CD14-positive monocyte (primary cell): Measurements from ENCODE around the gene LARP1. TPM values are rescaled to one million over a fixed set of nuclear protein-coding genes. Genes with fewer than 3 reads are reported as not detected.

Experiments used
- DNase-seq, 3 donors: peaks; one replicate each; pipeline ENCODE4 v3.0.0-alpha.2; 2011 to 2022
- H2AFZ ChIP-seq: 2 replicates; pipeline ENCODE4 v1.6.0; 2012; ENCODE audit warnings: mild to moderate bottlenecking, low read depth, low read length, inconsistent platforms; ENCODE audit not compliant: insufficient read depth, poor library complexity, severe bottlenecking
- H3K27ac ChIP-seq, 2 donors: 1 replicate in 1 of 2; 2 replicates in 1 of 2; pipeline ENCODE4 v1.5.1; 2012 to 2013; ENCODE audit warnings: low read length in 2 of 2, control low read depth in 1 of 2, inconsistent platforms in 1 of 2, low read depth in 1 of 2, mild to moderate bottlenecking in 1 of 2
- H3K27me3 ChIP-seq, 2 donors: one replicate each; pipeline versions ENCODE4 v1.6.0 to v1.6.1; 2011 to 2013; ENCODE audit warnings: low read length in 2 of 2; ENCODE audit not compliant: control insufficient read depth in 2 of 2, insufficient read depth in 2 of 2
- H3K36me3 ChIP-seq, 2 donors: replicated peaks in 1 of 2; 1 replicate in 1 of 2; 2 replicates in 1 of 2; pipeline versions ENCODE4 v1.5.1 to v1.6.1; 2012 to 2013; ENCODE audit warnings: low read length in 2 of 2, control low read depth in 1 of 2, inconsistent platforms in 1 of 2, mild to moderate bottlenecking in 1 of 2; ENCODE audit not compliant: insufficient read depth in 2 of 2, control insufficient read depth in 1 of 2
- H3K4me1 ChIP-seq, 2 donors: 1 replicate in 1 of 2; 2 replicates in 1 of 2; pipeline versions ENCODE4 v1.5.1 to v1.6.1; 2012 to 2013; ENCODE audit warnings: low read length in 2 of 2, control low read depth in 1 of 2, inconsistent platforms in 1 of 2, mild to moderate bottlenecking in 1 of 2, moderate library complexity in 1 of 2; ENCODE audit not compliant: insufficient read depth in 2 of 2, control insufficient read depth in 1 of 2
- H3K4me2 ChIP-seq: replicated peaks from 2 replicates; pipeline ENCODE3; 2012; ENCODE audit warnings: low read length, moderate library complexity, mild to moderate bottlenecking; ENCODE audit not compliant: poor library complexity, severe bottlenecking; ENCODE audit errors: extremely low read depth
- H3K4me3 ChIP-seq, 3 experiments: fragments of 200-600 bp in 1 of 3; sonication (generic) in 1 of 3; replicated peaks in 1 of 3; 1 replicate in 2 of 3; 2 replicates in 1 of 3; pipeline ENCODE4 v1.5.1; 2011 to 2013; ENCODE audit warnings: low read length in 3 of 3, mild to moderate bottlenecking in 3 of 3, control low read depth in 2 of 3, low read depth in 2 of 3, inconsistent platforms in 1 of 3, moderate library complexity in 1 of 3
- H3K79me2 ChIP-seq: 2 replicates; pipeline ENCODE4 v1.6.0; 2012; ENCODE audit warnings: mild to moderate bottlenecking, control low read depth, inconsistent platforms, low read length, moderate library complexity; ENCODE audit not compliant: insufficient read depth
- H3K9ac ChIP-seq: 2 replicates; pipeline ENCODE4 v1.6.0; 2017; ENCODE audit warnings: low read length, mild to moderate bottlenecking; ENCODE audit not compliant: insufficient read depth, poor library complexity, severe bottlenecking
- H3K9me3 ChIP-seq, 2 donors: replicated peaks in 1 of 2; 1 replicate in 1 of 2; 2 replicates in 1 of 2; pipeline versions ENCODE4 v1.5.1 to v1.6.1; 2012 to 2013; ENCODE audit warnings: low read length in 2 of 2, control low read depth in 1 of 2; ENCODE audit not compliant: control insufficient read depth in 1 of 2, insufficient read depth in 1 of 2
- H4K20me1 ChIP-seq: 2 replicates; pipeline ENCODE4 v1.6.0; 2012; ENCODE audit warnings: mild to moderate bottlenecking, low read length, control low read depth, moderate library complexity; ENCODE audit not compliant: insufficient read depth
- H3K27ac Mint-ChIP-seq, 7 donors: one replicate each; pipeline ENCODE4 v1.8.0; 2020; ENCODE audit warnings: mild to moderate bottlenecking in 7 of 7, mixed read lengths in 7 of 7, moderate library complexity in 6 of 7, inconsistent platforms in 2 of 7
- H3K27me3 Mint-ChIP-seq, 3 donors: one replicate each; pipeline ENCODE4 v1.8.0; 2021 to 2022; ENCODE audit warnings: low read depth in 3 of 3, mild to moderate bottlenecking in 3 of 3, mixed read lengths in 3 of 3, moderate library complexity in 3 of 3, inconsistent platforms in 1 of 3
- H3K36me3 Mint-ChIP-seq, 2 donors: one replicate each; pipeline ENCODE4 v1.8.0; 2020; ENCODE audit warnings: mixed read lengths in 2 of 2, inconsistent platforms in 1 of 2, mild to moderate bottlenecking in 1 of 2
- H3K4me1 Mint-ChIP-seq: one replicate; pipeline ENCODE4 v1.8.0; 2020; ENCODE audit warnings: mild to moderate bottlenecking, mixed read lengths
- H3K4me3 Mint-ChIP-seq, 2 donors: one replicate each; pipeline ENCODE4 v1.8.0; 2020; ENCODE audit warnings: mild to moderate bottlenecking in 2 of 2, mixed read lengths in 2 of 2, moderate library complexity in 1 of 2
- H3K9me3 Mint-ChIP-seq, 7 donors: one replicate each; pipeline ENCODE4 v1.8.0; 2020 to 2022; ENCODE audit warnings: mixed read lengths in 7 of 7, mild to moderate bottlenecking in 6 of 7, moderate library complexity in 6 of 7, inconsistent platforms in 2 of 7
- WGBS: methylation state at CpG from one replicate; pipeline ENCODE4 v1.1.5; 2013; ENCODE audit warnings: missing lambda C conversion rate; ENCODE audit not compliant: insufficient coverage; 5-methylcytosine and 5-hydroxymethylcytosine counted together
- intact Hi-C, 2 donors: fragments of 100-400 bp; cut with micrococcal nuclease; formaldehyde crosslinking; loops; one replicate each; pipeline versions ENCODE4 v1.15.0 to v1.15.1; 2023
- polyA plus RNA-seq, 3 donors: library from polyadenylated mRNA; depleted of rRNA in 1 of 3; unstranded in 2 of 3; stranded (reverse) in 1 of 3; fragments of 300-500 nt in 2 of 3; fragments of >200 nt in 1 of 3; fragmentation: Illumina TruSeq in 2 of 3; gene quantifications; 1 replicate in 2 of 3; 2 replicates in 1 of 3; pipeline ENCODE4 v1.2.3, GENCODE V29; 2012 to 2021
- TF ChIP-seq, protein P1 (sequence below): fragments of 200-600 bp; IDR thresholded peaks from one replicate; pipeline ENCODE4 v1.8.0; 2022; ENCODE audit warnings: antibody characterized with exemption, mild to moderate bottlenecking

LARP1 gene
- polyA plus RNA-seq, 3 donors, result 4.7 to 55.0 (median 5.8) TPM

DNA sequence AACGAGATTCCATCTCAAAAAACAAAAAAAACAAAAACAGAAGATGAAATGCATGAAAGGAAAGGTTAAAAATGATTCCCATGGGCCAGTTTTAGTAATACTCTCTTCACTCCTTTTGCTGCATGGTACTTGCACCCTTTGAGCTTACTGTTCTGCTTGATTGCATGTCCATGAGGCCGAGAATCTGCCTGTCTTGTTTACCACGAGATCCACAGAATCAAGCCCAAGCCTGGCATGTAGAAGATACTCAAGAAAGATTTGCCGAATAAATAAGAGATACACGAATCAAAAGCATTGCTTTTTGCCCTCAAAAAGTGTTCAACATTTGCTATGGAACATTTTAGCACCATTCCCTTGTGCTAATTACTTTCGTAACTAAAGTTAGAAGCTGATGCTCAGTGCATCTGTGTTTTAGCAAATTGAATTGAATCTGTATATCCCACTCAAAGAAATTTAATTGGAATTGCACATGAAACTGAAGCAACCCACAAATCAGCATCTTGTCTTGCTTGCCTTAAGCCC lies 94.1 kb downstream of the LARP1 start:
- Histone ChIP-seq H4K20me1 (no peaks in the 10 kb centered on the region), H3K27me3 (no peaks in the 10 kb centered on the region), H2AFZ (peak overlapping the region; percentile 75), H3K4me1 (peaks cover 18 to 20% of the 10 kb centered on the region in 2 donors), H3K9me3 (no peaks in the 10 kb centered on the region), H3K27ac (no peak overlapping the region), H3K4me3 (no peak overlapping the region), H3K9ac (no peak overlapping the region), H3K79me2 (no peaks in the 10 kb centered on the region), H3K36me3 (no peaks in the 10 kb centered on the region), H3K4me2 (no peak overlapping the region)
- peaks cover 0 to 2% (median 0%) of the 10 kb centered on the region in 7 donors for H3K9me3 Mint-ChIP-seq
- no peaks in the 10 kb centered on the region for H3K36me3 Mint-ChIP-seq
- TF ChIP-seq, protein P1, sequence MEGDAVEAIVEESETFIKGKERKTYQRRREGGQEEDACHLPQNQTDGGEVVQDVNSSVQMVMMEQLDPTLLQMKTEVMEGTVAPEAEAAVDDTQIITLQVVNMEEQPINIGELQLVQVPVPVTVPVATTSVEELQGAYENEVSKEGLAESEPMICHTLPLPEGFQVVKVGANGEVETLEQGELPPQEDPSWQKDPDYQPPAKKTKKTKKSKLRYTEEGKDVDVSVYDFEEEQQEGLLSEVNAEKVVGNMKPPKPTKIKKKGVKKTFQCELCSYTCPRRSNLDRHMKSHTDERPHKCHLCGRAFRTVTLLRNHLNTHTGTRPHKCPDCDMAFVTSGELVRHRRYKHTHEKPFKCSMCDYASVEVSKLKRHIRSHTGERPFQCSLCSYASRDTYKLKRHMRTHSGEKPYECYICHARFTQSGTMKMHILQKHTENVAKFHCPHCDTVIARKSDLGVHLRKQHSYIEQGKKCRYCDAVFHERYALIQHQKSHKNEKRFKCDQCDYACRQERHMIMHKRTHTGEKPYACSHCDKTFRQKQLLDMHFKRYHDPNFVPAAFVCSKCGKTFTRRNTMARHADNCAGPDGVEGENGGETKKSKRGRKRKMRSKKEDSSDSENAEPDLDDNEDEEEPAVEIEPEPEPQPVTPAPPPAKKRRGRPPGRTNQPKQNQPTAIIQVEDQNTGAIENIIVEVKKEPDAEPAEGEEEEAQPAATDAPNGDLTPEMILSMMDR, result no peak
- H3K4me3 Mint-ChIP-seq, result no peak overlapping the region
- intact Hi-C loops, result no loop called here
- H3K27me3 Mint-ChIP-seq, result peaks cover 0 to 2% (median 0%) of the 10 kb centered on the region in 3 donors
- no peak overlapping the region for H3K27ac Mint-ChIP-seq
- no peak for DNase-seq
- WGBS, result 98% methylated on average over 4 of the region's 6 CpGs
- H3K4me1 Mint-ChIP-seq, result peaks cover 23% of the 10 kb centered on the region

DNA sequence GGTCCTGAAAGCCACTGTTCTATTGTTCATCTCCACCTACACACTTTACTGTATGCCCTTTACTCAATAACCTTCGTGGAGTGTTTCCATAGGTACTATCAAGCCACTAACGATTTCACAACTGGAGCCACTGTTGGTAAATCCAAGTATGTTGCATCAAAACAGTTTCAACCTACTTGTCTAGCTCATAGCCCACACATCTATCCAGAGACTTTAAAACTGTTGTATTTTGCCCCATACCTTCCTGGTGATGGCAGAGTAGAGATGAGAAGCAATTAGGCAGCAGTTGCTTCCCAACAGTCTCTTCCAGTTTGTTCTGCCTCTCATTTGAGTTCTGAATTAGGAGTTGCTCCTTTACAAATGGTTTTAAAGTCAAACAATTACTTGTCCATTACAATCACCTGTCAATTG lies 94.6 kb downstream of the LARP1 start:
- no peaks in the 10 kb centered on the region for H4K20me1 ChIP-seq
- H2AFZ ChIP-seq, result peak overlapping the region; percentile 75
- no peaks in the 10 kb centered on the region for H3K9me3 ChIP-seq
- no peaks in the 10 kb centered on the region for H3K79me2 ChIP-seq
- no peaks in the 10 kb centered on the region for H3K27me3 ChIP-seq
- Mint-ChIP-seq H3K27ac (no peak overlapping the region), H3K36me3 (no peaks in the 10 kb centered on the region), H3K4me1 (peaks cover 23% of the 10 kb centered on the region), H3K27me3 (peaks cover 0 to 2% (median 0%) of the 10 kb centered on the region in 3 donors), H3K4me3 (peak overlapping the region in 1 of 2 donors; percentile 94), H3K9me3 (peaks cover 0 to 2% (median 0%) of the 10 kb centered on the region in 7 donors)
- H3K4me3 ChIP-seq, result peak overlapping the region in 1 of 3 experiments; percentile 70
- H3K27ac ChIP-seq, result no peak overlapping the region
- intact Hi-C loops, result loop anchor here in 1 of 2 donors (10.0 kb wide), 1 partner anchor 165 kb away; no protein-coding TSS in a partner anchor
- H3K9ac ChIP-seq, result no peak overlapping the region
- TF ChIP-seq, protein P1, result no peak
- peaks cover 18 to 20% of the 10 kb centered on the region in 2 donors for H3K4me1 ChIP-seq
- no CpG with 5 or more reads among the region's 2 CpGs for WGBS
- peak in 1 of 3 donors; percentile 25 for DNase-seq
- H3K36me3 ChIP-seq, result no peaks in the 10 kb centered on the region
- peak overlapping the region; percentile 68 for H3K4me2 ChIP-seq
